ENCODE results near the gene RAPGEF6. TPM values are rescaled to one million over a fixed set of nuclear protein-coding genes. Genes with fewer than 3 reads are reported as not detected.

The RAPGEF6 gene
- total RNA-seq, 4 donors from 2014 or later, result 7.2 to 11.7 (median 8.5) TPM

- TF ChIP-seq, protein P1, sequence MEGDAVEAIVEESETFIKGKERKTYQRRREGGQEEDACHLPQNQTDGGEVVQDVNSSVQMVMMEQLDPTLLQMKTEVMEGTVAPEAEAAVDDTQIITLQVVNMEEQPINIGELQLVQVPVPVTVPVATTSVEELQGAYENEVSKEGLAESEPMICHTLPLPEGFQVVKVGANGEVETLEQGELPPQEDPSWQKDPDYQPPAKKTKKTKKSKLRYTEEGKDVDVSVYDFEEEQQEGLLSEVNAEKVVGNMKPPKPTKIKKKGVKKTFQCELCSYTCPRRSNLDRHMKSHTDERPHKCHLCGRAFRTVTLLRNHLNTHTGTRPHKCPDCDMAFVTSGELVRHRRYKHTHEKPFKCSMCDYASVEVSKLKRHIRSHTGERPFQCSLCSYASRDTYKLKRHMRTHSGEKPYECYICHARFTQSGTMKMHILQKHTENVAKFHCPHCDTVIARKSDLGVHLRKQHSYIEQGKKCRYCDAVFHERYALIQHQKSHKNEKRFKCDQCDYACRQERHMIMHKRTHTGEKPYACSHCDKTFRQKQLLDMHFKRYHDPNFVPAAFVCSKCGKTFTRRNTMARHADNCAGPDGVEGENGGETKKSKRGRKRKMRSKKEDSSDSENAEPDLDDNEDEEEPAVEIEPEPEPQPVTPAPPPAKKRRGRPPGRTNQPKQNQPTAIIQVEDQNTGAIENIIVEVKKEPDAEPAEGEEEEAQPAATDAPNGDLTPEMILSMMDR (IDR thresholded peaks at IDR 0.05 in 4 of 5, conservative IDR thresholded peaks at IDR 0.05 in 1 of 5), result no peak
- no peak for TF ChIP-seq POLR2A (IDR thresholded peaks at IDR 0.05)
These were observed 64.3 kb downstream of the RAPGEF6 start for GRCh38 chr5:131570757-131571156.

GRCh38 chr5:131564229-131564652 is 70.8 kb downstream of the RAPGEF6 start:
- no peaks in the 10 kb centered on the region for H3K9me3 ChIP-seq
- no peak overlapping the region for H3K27ac ChIP-seq
- intact Hi-C loops (cut with DNase I; ENCODE audit: low total_unique reads), result no loop called here
- ATAC-seq (no peak), DNase-seq (no peak)
- no peak overlapping the region for H3K4me3 ChIP-seq
- no peaks in the 10 kb centered on the region for H3K27me3 ChIP-seq
- H3K36me3 ChIP-seq, result no peaks in the 10 kb centered on the region
- TF ChIP-seq, protein P1 (IDR thresholded peaks at IDR 0.05 in 4 of 5, conservative IDR thresholded peaks at IDR 0.05 in 1 of 5), result no peak
- no peak for TF ChIP-seq POLR2A (IDR thresholded peaks at IDR 0.05)
- in situ Hi-C loops (cut with MboI; ENCODE audit: low sequenced_read_pairs in 4 of 4), result no loop called here
- peaks cover 3 to 7% of the 10 kb centered on the region in 2 donors for H3K4me1 ChIP-seq

More at GRCh38 chr5:131570757-131571156, 64.3 kb downstream of the RAPGEF6 start:
- no peak overlapping the region for H3K27ac ChIP-seq
- in situ Hi-C loops (cut with MboI; ENCODE audit: low sequenced_read_pairs in 4 of 4), result no loop called here
- intact Hi-C loops (cut with DNase I; ENCODE audit: low total_unique reads), result no loop called here
- H3K36me3 ChIP-seq, result no peaks in the 10 kb centered on the region
- H3K9me3 ChIP-seq, result no peaks in the 10 kb centered on the region
- DNase-seq, result no peak
- no peaks in the 10 kb centered on the region for H3K27me3 ChIP-seq
- no peak overlapping the region for H3K4me3 ChIP-seq
- H3K4me1 ChIP-seq, result no peaks in the 10 kb centered on the region
- ATAC-seq, result no peak

GRCh38 chr5:131563434-131564228 is 71.4 kb downstream of the RAPGEF6 start:
- Histone ChIP-seq H3K27ac (no peak overlapping the region), H3K36me3 (no peaks in the 10 kb centered on the region), H3K9me3 (no peaks in the 10 kb centered on the region), H3K4me3 (no peak overlapping the region), H3K27me3 (no peaks in the 10 kb centered on the region), H3K4me1 (peaks cover 3 to 7% of the 10 kb centered on the region in 2 donors)
- intact Hi-C loops (cut with DNase I; ENCODE audit: low total_unique reads) (no loop called here), in situ Hi-C loops (cut with MboI; ENCODE audit: low sequenced_read_pairs in 4 of 4) (no loop called here)
- no peak for ATAC-seq
- no peak for TF ChIP-seq POLR2A (IDR thresholded peaks at IDR 0.05)
- TF ChIP-seq, protein P1 (IDR thresholded peaks at IDR 0.05 in 4 of 5, conservative IDR thresholded peaks at IDR 0.05 in 1 of 5), result no peak
- DNase-seq, result no peak

DNA sequence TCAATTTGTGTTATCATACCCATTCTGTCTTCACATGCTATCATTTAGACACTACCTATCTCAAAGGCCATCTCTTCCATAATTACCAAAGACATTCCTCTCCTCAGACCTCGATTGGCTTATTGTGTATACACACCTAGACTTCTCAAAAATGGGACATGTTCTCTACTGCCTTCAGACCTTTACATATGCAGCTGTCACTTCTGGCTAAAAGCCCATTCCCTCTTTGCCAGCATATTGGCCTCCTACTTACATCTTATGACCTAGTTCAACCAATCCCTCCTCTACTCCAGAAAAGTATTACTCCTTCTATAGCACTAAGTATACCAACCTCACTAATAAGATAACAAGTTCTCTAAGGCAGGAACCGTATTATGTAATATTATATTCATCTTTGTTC is 84.4 kb downstream of the RAPGEF6 start:
- H3K27ac ChIP-seq, result no peak overlapping the region
- no peaks in the 10 kb centered on the region for H3K27me3 ChIP-seq
- ATAC-seq (no peak), DNase-seq (no peak)
- TF ChIP-seq, protein P1 (IDR thresholded peaks at IDR 0.05 in 4 of 5, conservative IDR thresholded peaks at IDR 0.05 in 1 of 5), result no peak
- no peak for TF ChIP-seq POLR2A (IDR thresholded peaks at IDR 0.05)
- intact Hi-C loops (cut with DNase I; ENCODE audit: low total_unique reads) (no loop called here), in situ Hi-C loops (cut with MboI; ENCODE audit: low sequenced_read_pairs in 4 of 4) (no loop called here)
- H3K36me3 ChIP-seq, result no peaks in the 10 kb centered on the region
- no peaks in the 10 kb centered on the region for H3K4me1 ChIP-seq
- H3K4me3 ChIP-seq, result no peak overlapping the region
- no peaks in the 10 kb centered on the region for H3K9me3 ChIP-seq
